MCF 10A (cell line): Measurements from ENCODE around the gene C3orf80. TPM values are rescaled to one million over a fixed set of nuclear protein-coding genes. Genes with fewer than 3 reads are reported as not detected.
"Not testable (repeated sequence)": the region's sequence is repeated elsewhere in the genome, so short reads cannot be mapped to it uniquely, and the experiment has no call there.

Source experiments
- BruUV-seq: library from RNA; stranded (reverse); fragments of 400-500 nt; replicated peaks from 2 replicates; lab custom pipeline; 2021; lab: Mats Ljungman, UMichigan
- CTCF ChIA-PET: fragments of 300-600 bp; sonication (Branson Sonifier 250); formaldehyde crosslinking; extraction: SDS; loops from one replicate; lab custom pipeline; 2021; ENCODE audit warnings: antibody characterized with exemption, inconsistent platforms; lab: Yijun Ruan, JAX
- POLR2A ChIA-PET: fragments of 300-600, 350-650 bp; sonication (Branson Sonifier 250); formaldehyde crosslinking; extraction: SDS; loops from one replicate; lab custom pipeline; 2020; ENCODE audit warnings: antibody characterized with exemption, inconsistent platforms; lab: Yijun Ruan, JAX
- DNase-seq: peaks from one replicate; pipeline ENCODE4 v3.0.0-alpha.2; 2018; ENCODE audit not compliant: unreplicated experiment
- H3K27ac Mint-ChIP-seq: one replicate; pipeline ENCODE4 v1.8.0; 2022; ENCODE audit warnings: mild to moderate bottlenecking, low read depth, mixed read lengths; ENCODE audit not compliant: unreplicated experiment
- H3K27me3 Mint-ChIP-seq: one replicate; pipeline ENCODE4 v1.8.0; 2022; ENCODE audit warnings: mixed read lengths; ENCODE audit not compliant: insufficient read depth, unreplicated experiment
- H3K36me3 Mint-ChIP-seq: one replicate; pipeline ENCODE4 v1.8.0; 2022; ENCODE audit warnings: mild to moderate bottlenecking, moderate library complexity, mixed read lengths; ENCODE audit not compliant: insufficient read depth, unreplicated experiment
- H3K4me1 Mint-ChIP-seq: one replicate; pipeline ENCODE4 v1.8.0; 2022; ENCODE audit warnings: mixed read lengths; ENCODE audit not compliant: insufficient read depth, unreplicated experiment
- H3K4me3 Mint-ChIP-seq: one replicate; pipeline ENCODE4 v1.8.0; 2022; ENCODE audit warnings: mild to moderate bottlenecking, moderate library complexity, mixed read lengths; ENCODE audit not compliant: unreplicated experiment
- H3K9me3 Mint-ChIP-seq: one replicate; pipeline ENCODE4 v1.8.0; 2022; ENCODE audit warnings: mixed read lengths; ENCODE audit not compliant: unreplicated experiment
- CTCF ChIP-seq: fragments of 200-600 bp; IDR thresholded peaks from one replicate; pipeline ENCODE4 v1.8.0; 2022; ENCODE audit warnings: antibody characterized with exemption, mild to moderate bottlenecking; ENCODE audit not compliant: unreplicated experiment
- intact Hi-C: fragments of 100-400 bp; cut with micrococcal nuclease; formaldehyde crosslinking; loops from 2 replicates; pipeline ENCODE4 v1.14.1; 2022
- total RNA-seq: library from RNA; stranded (reverse); gene quantifications from 2 replicates; pipeline ENCODE4 v1.2.3, GENCODE V29; 2022

The C3orf80 gene
- total RNA-seq, 1 experiment from 2014 or later: 0.28 TPM

GRCh38 chr3:160226026-160226907 lies 1.0 kb downstream of the C3orf80 start:
- no peak for DNase-seq
- no TSS peak for BruUV-seq
- Mint-ChIP-seq H3K4me1 (no peaks in the 10 kb centered on the region), H3K27me3 (no peaks in the 10 kb centered on the region), H3K27ac (no peak overlapping the region), H3K36me3 (no peaks in the 10 kb centered on the region), H3K4me3 (peak overlapping the region; percentile 65), H3K9me3 (no peaks in the 10 kb centered on the region)
- TF ChIP-seq CTCF: no peak
- intact Hi-C loops: loop anchor here (10.0 kb wide), 1 partner anchor 189 kb away; no protein-coding TSS in a partner anchor
- POLR2A ChIA-PET: interaction anchor here (0.6 kb wide), 1 partner anchor 8 kb away, joined by 3 read pairs; no protein-coding TSS in a partner anchor
- CTCF ChIA-PET: interaction anchor here (0.6 to 2.1 kb wide), 9 partner anchors 10 to 264 kb away, joined by 3 to 12 read pairs (median 5); no protein-coding TSS in a partner anchor

DNA sequence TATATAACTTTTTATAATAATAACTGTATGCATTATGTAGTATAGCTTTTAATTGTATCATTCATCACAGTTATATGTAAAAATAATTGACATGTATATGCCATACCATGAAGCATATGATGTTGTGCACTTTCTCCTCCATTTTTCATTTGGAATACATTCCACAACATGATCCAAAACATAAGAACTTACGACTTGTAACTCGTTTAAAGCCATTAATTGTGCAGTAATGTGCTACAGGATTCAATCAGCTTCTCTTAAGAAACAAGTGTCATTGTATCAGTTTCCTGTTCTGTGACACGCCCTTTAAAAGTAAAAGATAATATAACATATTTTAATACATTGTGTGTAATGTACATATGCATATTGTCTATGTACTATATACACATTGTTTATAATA lies 2.2 kb downstream of the C3orf80 start:
- no peak overlapping the region for H3K27ac Mint-ChIP-seq
- H3K4me1 Mint-ChIP-seq: no peaks in the 10 kb centered on the region
- intact Hi-C loops: loop anchor here (10.0 kb wide), 1 partner anchor 187 kb away; no protein-coding TSS in a partner anchor
- H3K36me3 Mint-ChIP-seq: no peaks in the 10 kb centered on the region
- no peaks in the 10 kb centered on the region for H3K9me3 Mint-ChIP-seq
- H3K4me3 Mint-ChIP-seq: no peak overlapping the region
- H3K27me3 Mint-ChIP-seq: no peaks in the 10 kb centered on the region
- TF ChIP-seq CTCF: no peak
- CTCF ChIA-PET: no interaction called here
- no peak for DNase-seq
- POLR2A ChIA-PET: no interaction called here
- no TSS peak for BruUV-seq

DNA sequence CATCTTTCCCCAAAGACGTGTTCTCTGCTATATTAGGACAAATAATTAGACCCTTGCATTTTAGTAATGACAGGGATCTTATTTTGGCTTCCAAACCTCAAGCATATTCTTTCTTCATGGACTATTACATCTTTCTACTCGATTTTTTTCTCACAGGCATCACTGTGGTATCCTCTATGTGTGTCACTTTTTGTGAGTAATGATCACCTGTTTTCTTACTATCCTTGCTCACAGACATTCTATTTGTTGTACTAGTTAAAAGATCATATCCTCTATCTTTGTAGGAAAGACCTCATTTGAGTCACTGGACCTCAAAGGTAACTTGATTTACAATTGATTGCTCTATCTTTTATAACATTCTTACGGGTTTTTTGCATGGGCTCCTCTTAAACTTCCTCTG lies 6.8 kb downstream of the C3orf80 start:
- TF ChIP-seq CTCF: no peak
- intact Hi-C loops: no loop called here
- ChIA-PET POLR2A (no interaction called here), CTCF (no interaction called here)
- Mint-ChIP-seq H3K4me3 (no peak overlapping the region), H3K9me3 (no peaks in the 10 kb centered on the region), H3K27me3 (no peaks in the 10 kb centered on the region), H3K4me1 (no peaks in the 10 kb centered on the region), H3K36me3 (no peaks in the 10 kb centered on the region), H3K27ac (no peak overlapping the region)
- DNase-seq: no peak
- BruUV-seq: no TSS peak

GRCh38 chr3:160240719-160241118 lies 15.5 kb downstream of the C3orf80 start:
- ChIA-PET CTCF (interaction anchor here (0.6 to 0.7 kb wide), 2 partner anchors 456 to 1534 kb away, joined by 3 read pairs; no protein-coding TSS in a partner anchor), POLR2A (interaction anchor here (0.7 kb wide), 1 partner anchor 9 kb away, joined by 3 read pairs; no protein-coding TSS in a partner anchor)
- H3K27me3 Mint-ChIP-seq, H3K4me3 Mint-ChIP-seq, intact Hi-C loops, H3K27ac Mint-ChIP-seq, H3K36me3 Mint-ChIP-seq, H3K4me1 Mint-ChIP-seq, BruUV-seq: not testable (repeated sequence)
- DNase-seq: peak; percentile 52
- peaks cover 12% of the 10 kb centered on the region for H3K9me3 Mint-ChIP-seq
